CD4-positive, alpha-beta T cell (primary cell): ENCODE results near the gene NMT2. TPM values are rescaled to one million over a fixed set of nuclear protein-coding genes. Genes with fewer than 3 reads are reported as not detected.

Source experiments
- ATAC-seq: fragments of 200-7000 bp; cut with Tn5 transposase; one replicate; pipeline ENCODE4 v1.10.0; 2022; ENCODE audit warnings: mild to moderate bottlenecking; ENCODE audit not compliant: poor library complexity
- CTCF ChIA-PET: fragments of 350-600 bp; sonication (Branson Sonifier 250); formaldehyde crosslinking; loops from one replicate; lab custom pipeline; 2021; ENCODE audit warnings: antibody characterized with exemption, inconsistent platforms; lab: Charles Lee
- POLR2A ChIA-PET: fragments of 350-600 bp; sonication (Branson Sonifier 250); formaldehyde crosslinking; loops from one replicate; lab custom pipeline; 2021; ENCODE audit warnings: antibody characterized with exemption, inconsistent platforms; lab: Charles Lee
- DNase-seq, 14 experiments: peaks; one replicate each; pipeline ENCODE4 v3.0.0-alpha.2; 2013 to 2020; ENCODE audit warnings: mixed read lengths in 2 of 14
- H3K27ac ChIP-seq, 2 donors: one replicate each; pipeline versions ENCODE4 v1.5.1 to v1.7.0; 2013; ENCODE audit warnings: low read length in 2 of 2, low read depth in 1 of 2, mild to moderate bottlenecking in 1 of 2
- H3K27me3 ChIP-seq, 2 experiments: 1 replicate in 1 of 2; 2 replicates in 1 of 2; pipeline versions ENCODE4 v1.6.1 to v1.7.0; 2013; ENCODE audit warnings: low read length in 2 of 2, control low read depth in 1 of 2, mild to moderate bottlenecking in 1 of 2, moderate library complexity in 1 of 2; ENCODE audit not compliant: insufficient read depth in 2 of 2, control insufficient read depth in 1 of 2
- H3K36me3 ChIP-seq: one replicate; pipeline ENCODE4 v1.6.1; 2013; ENCODE audit warnings: low read length, control low read depth; ENCODE audit not compliant: insufficient read depth
- H3K4me1 ChIP-seq: one replicate; pipeline ENCODE4 v1.6.1; 2013; ENCODE audit warnings: low read length, control low read depth; ENCODE audit not compliant: insufficient read depth
- H3K4me3 ChIP-seq: one replicate; pipeline ENCODE4 v1.5.1; 2013; ENCODE audit warnings: mild to moderate bottlenecking, low read length, moderate library complexity
- H3K9me3 ChIP-seq, 2 experiments: 1 replicate in 1 of 2; 2 replicates in 1 of 2; pipeline versions ENCODE4 v1.6.1 to v1.7.0; 2013; ENCODE audit warnings: low read length in 2 of 2, mild to moderate bottlenecking in 2 of 2, control low read depth in 1 of 2, moderate library complexity in 1 of 2; ENCODE audit not compliant: control insufficient read depth in 1 of 2, insufficient read depth in 1 of 2
- H3K27ac Mint-ChIP-seq: one replicate; pipeline ENCODE4 v1.8.0; 2020; ENCODE audit warnings: mixed read lengths
- H3K27me3 Mint-ChIP-seq: one replicate; pipeline ENCODE4 v1.8.0; 2021; ENCODE audit warnings: mixed read lengths
- H3K36me3 Mint-ChIP-seq: one replicate; pipeline ENCODE4 v1.8.0; 2021; ENCODE audit warnings: low read depth, mixed read lengths
- H3K4me1 Mint-ChIP-seq: one replicate; pipeline ENCODE4 v1.8.0; 2021; ENCODE audit warnings: low read depth, mixed read lengths
- H3K4me3 Mint-ChIP-seq: one replicate; pipeline ENCODE4 v1.8.0; 2020; ENCODE audit warnings: mild to moderate bottlenecking, mixed read lengths
- H3K9me3 Mint-ChIP-seq: one replicate; pipeline ENCODE4 v1.8.0; 2020; ENCODE audit warnings: mixed read lengths
- intact Hi-C, 2 experiments: fragments of 100-400 bp; cut with DNase I in 1 of 2; cut with micrococcal nuclease in 1 of 2; formaldehyde crosslinking; loops; one replicate each; pipeline versions ENCODE4 v1.15.1 to v1.9.0; 2023 to 2025; cut with DNase I, micrococcal nuclease
- total RNA-seq, 174 experiments: library from RNA in 2 of 174; stranded (reverse) in 2 of 174; gene quantifications; one replicate each; pipeline ENCODE4 v1.2.3 and lab custom pipeline; 2021 to 2026
- TF ChIP-seq, protein P1 (sequence below): fragments of 200-600 bp; IDR thresholded peaks from one replicate; pipeline ENCODE4 v1.8.0; 2022; ENCODE audit warnings: antibody characterized with exemption, mild to moderate bottlenecking

The NMT2 gene
- total RNA-seq, 2 experiments from 2014 or later: 23.4 to 28.1 TPM

GRCh38 chr10:15099886-15100285 is 68.6 kb downstream of the NMT2 start:
- Histone ChIP-seq H3K36me3 (peaks cover 49% of the 10 kb centered on the region), H3K27ac (peak overlapping the region in 1 of 2 donors; percentile 5), H3K27me3 (no peaks in the 10 kb centered on the region), H3K9me3 (no peaks in the 10 kb centered on the region), H3K4me3 (no peak overlapping the region), H3K4me1 (peaks cover 43% of the 10 kb centered on the region)
- H3K27ac Mint-ChIP-seq: peak overlapping the region; percentile 68
- peak overlapping the region; percentile 54 for H3K4me3 Mint-ChIP-seq
- intact Hi-C loops: loop anchor here (5.0 to 10.0 kb wide), 7 partner anchors 67 to 1513 kb away; partner anchors contain the start of genes CDNF (in 1 of the 2), FAM171A1 (in 1 of the 2), HSPA14 (in 1 of the 2) and MEIG1 (in 1 of the 2)
- H3K36me3 Mint-ChIP-seq: peaks cover 56% of the 10 kb centered on the region
- H3K27me3 Mint-ChIP-seq: no peaks in the 10 kb centered on the region
- DNase-seq (no peak), ATAC-seq (no peak)
- POLR2A ChIA-PET: interaction anchor here (1.3 kb wide), 1 partner anchor 69 kb away, joined by 4 read pairs; the partner anchor contains the start of gene NMT2
- TF ChIP-seq, protein P1, sequence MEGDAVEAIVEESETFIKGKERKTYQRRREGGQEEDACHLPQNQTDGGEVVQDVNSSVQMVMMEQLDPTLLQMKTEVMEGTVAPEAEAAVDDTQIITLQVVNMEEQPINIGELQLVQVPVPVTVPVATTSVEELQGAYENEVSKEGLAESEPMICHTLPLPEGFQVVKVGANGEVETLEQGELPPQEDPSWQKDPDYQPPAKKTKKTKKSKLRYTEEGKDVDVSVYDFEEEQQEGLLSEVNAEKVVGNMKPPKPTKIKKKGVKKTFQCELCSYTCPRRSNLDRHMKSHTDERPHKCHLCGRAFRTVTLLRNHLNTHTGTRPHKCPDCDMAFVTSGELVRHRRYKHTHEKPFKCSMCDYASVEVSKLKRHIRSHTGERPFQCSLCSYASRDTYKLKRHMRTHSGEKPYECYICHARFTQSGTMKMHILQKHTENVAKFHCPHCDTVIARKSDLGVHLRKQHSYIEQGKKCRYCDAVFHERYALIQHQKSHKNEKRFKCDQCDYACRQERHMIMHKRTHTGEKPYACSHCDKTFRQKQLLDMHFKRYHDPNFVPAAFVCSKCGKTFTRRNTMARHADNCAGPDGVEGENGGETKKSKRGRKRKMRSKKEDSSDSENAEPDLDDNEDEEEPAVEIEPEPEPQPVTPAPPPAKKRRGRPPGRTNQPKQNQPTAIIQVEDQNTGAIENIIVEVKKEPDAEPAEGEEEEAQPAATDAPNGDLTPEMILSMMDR: no peak
- H3K4me1 Mint-ChIP-seq: peaks cover 38% of the 10 kb centered on the region
- CTCF ChIA-PET: no interaction called here
- no peaks in the 10 kb centered on the region for H3K9me3 Mint-ChIP-seq

GRCh38 chr10:15097011-15097812 is 71.3 kb downstream of the NMT2 start, which contains the start of gene RPP38:
Gene RPP38, plus strand, starts transcription at chr10:15097355. Its CDS starts 5,960 bp downstream, at chr10:15103315.
- Mint-ChIP-seq H3K27me3 (no peaks in the 10 kb centered on the region), H3K36me3 (peaks cover 30% of the 10 kb centered on the region), H3K4me1 (peaks cover 38% of the 10 kb centered on the region), H3K4me3 (peak within 1 kb of the TSS; percentile 95), H3K27ac (peak within 1 kb of the TSS; percentile 97), H3K9me3 (no peaks in the 10 kb centered on the region)
- Histone ChIP-seq H3K27ac (peak within 1 kb of the TSS; percentile 89 to 95), H3K27me3 (no peaks in the 10 kb centered on the region), H3K9me3 (no peaks in the 10 kb centered on the region), H3K36me3 (peaks cover 25% of the 10 kb centered on the region), H3K4me3 (peak within 1 kb of the TSS; percentile 80), H3K4me1 (peaks cover 43% of the 10 kb centered on the region)
- DNase-seq (peak; percentile 89 to 97 (median 92)), ATAC-seq (peak; percentile 80)
- POLR2A ChIA-PET: interaction anchor here (0.9 to 2.6 kb wide), 8 partner anchors 9 to 911 kb away, joined by 3 to 9 read pairs (median 4); partner anchors contain the start of genes CDNF, HSPA14, MEIG1 and MSANTD7
- CTCF ChIA-PET: interaction anchor here (1.0 to 1.3 kb wide), 2 partner anchors 9 to 71 kb away, joined by 3 to 5 read pairs; partner anchors contain the start of gene NMT2
- intact Hi-C loops: loop anchor here in 1 of 2 experiments (1.0 to 10.0 kb wide), 7 partner anchors 9 to 1510 kb away; partner anchors contain the start of genes ACBD7, CDNF, HSPA14 and MEIG1
- TF ChIP-seq, protein P1: no peak

DNA sequence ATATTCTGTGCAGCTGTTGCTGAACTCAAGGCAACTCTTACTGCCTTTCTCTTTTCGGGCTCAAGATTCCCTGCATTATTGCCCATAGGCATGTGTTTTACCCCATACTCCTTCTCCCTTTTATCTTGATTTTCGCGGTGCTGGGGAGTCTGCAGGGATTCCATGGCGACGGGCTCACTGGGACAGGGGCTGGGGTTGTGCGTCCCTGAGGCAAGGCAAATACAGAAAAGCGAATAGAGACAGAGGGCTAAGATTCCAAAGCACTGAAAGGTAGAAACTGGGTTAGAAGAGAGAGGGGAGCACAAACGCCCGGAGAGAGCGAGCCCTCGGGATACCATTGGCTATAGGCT is 71.9 kb downstream of the NMT2 start:
- DNase-seq (no peak), ATAC-seq (peak; percentile 31)
- intact Hi-C loops: loop anchor here in 1 of 2 experiments (1.0 to 10.0 kb wide), 7 partner anchors 8 to 1509 kb away; partner anchors contain the start of genes ACBD7, CDNF, HSPA14 and MEIG1
- H3K36me3 ChIP-seq: peaks cover 19% of the 10 kb centered on the region
- POLR2A ChIA-PET: interaction anchor here (0.9 kb wide), 1 partner anchor 70 kb away, joined by 3 read pairs; no protein-coding TSS in a partner anchor
- H3K27ac ChIP-seq: peak overlapping the region; percentile 89 to 95
- H3K27me3 Mint-ChIP-seq: no peaks in the 10 kb centered on the region
- CTCF ChIA-PET: no interaction called here
- peak overlapping the region; percentile 97 for H3K27ac Mint-ChIP-seq
- H3K27me3 ChIP-seq: no peaks in the 10 kb centered on the region
- peaks cover 25% of the 10 kb centered on the region for H3K36me3 Mint-ChIP-seq
- no peaks in the 10 kb centered on the region for H3K9me3 Mint-ChIP-seq
- TF ChIP-seq, protein P1: no peak
- peaks cover 38% of the 10 kb centered on the region for H3K4me1 Mint-ChIP-seq
- H3K4me3 Mint-ChIP-seq: peak overlapping the region; percentile 95
- no peaks in the 10 kb centered on the region for H3K9me3 ChIP-seq
- peak overlapping the region; percentile 80 for H3K4me3 ChIP-seq
- H3K4me1 ChIP-seq: peaks cover 43% of the 10 kb centered on the region
